IPS-NIHi11 (cell line): ENCODE data around the gene ARMC9.
A peak's percentile ranks its signal among the peaks of the same experiment; 100 is the strongest.

Experiments
- DNase-seq: peaks from one replicate; pipeline ENCODE4 v3.0.0; 2012; ENCODE audit warnings: mixed read lengths, low spot score

Gene ARMC9

DNA sequence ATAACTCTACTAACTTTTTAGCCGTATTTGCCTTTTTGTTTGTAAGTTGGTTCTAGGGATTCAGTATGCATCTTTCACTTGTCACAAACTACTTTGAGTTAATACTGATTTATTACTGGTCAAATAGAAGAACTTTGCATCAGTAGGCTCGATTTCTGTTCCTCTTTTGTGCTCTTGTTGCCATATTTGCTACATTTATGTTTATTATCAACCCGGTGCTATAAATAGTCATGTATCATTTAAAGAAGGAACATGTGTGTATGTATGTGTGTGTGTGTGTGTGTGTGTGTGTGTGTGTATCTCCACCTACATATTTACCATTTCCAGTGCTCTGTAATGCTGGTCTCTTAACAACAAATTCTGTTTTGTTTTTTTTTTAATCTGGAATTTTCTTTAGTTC lies 117.5 kb downstream of the ARMC9 start:
- no peak for DNase-seq

DNA sequence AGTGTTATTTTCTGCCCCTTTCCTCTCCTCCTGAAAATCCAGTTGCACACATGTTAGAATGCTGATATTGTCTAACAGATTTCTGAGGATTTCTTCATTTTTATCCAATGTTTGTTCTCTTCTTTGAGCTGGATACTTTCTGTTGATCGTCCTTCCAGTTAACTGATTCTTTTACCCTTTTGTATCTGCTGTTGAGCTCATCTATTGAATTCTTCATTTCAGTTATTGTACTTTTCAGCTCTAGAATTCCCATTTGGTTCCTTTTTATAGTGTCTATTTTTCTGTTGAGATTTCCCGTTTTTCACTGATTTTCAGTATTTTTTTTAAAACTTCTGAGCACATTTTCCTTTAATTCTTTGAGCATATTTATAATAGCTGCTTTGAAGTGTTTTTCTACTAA lies 119.1 kb downstream of the ARMC9 start:
- no peak for DNase-seq

DNA sequence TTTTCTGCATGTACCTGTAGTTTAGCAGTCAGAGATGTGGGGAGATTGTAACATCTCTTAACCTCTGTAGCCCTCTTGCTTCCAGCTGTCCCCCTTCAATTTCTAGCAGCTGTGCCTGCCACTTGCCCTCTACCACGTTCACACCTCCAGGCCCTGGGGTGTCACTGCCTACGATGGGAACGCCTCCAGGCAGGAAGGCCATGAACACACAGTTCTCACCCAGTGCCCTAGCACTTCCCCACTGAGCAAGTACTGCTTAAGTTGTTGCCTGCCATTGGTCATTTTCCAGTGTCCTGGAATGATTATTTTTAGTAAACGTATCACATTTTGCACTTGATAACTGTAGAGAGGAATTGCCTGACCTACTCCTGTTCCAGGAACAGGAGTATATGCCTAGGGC lies 120.0 kb downstream of the ARMC9 start:
- DNase-seq = no peak

DNA sequence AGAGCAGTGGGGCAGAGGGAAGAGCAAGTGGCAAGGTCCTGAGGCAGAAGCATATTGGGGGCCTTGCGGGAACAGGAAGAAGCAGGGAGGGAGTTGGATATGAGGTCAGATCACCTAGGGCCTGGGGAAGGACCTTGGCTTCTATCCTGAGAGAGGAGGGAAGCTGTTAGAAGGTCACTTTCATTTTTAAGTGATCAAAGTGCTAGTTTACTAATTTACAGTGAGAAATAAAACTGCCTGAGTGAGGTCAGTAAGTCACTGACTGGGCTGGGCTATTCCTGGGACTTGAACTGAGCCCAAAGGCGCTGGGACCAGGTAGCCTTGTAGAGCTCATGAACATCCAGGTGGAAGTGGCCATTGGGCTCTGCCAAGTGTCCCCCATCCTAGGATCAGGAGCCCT lies 120.5 kb downstream of the ARMC9 start:
- no peak for DNase-seq

DNA sequence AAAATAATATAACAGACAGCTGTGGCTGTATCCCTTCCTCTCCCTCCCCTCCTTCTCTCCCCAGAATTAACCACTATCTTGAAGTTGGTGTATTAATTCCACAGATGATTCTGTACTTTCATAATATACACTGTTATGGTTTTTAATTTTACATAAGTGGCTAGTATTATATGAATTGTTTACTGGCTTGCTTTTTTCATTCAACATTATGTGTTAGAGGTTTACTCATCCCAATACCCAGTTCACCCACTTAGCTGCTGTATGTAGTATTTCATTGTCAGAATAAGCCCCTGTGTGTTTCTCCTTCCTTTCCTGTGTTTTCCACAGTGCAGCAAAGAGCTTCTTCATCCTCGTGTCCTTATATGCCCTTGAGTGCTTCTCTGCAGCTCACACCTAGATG lies 121.4 kb downstream of the ARMC9 start:
- no peak for DNase-seq

DNA sequence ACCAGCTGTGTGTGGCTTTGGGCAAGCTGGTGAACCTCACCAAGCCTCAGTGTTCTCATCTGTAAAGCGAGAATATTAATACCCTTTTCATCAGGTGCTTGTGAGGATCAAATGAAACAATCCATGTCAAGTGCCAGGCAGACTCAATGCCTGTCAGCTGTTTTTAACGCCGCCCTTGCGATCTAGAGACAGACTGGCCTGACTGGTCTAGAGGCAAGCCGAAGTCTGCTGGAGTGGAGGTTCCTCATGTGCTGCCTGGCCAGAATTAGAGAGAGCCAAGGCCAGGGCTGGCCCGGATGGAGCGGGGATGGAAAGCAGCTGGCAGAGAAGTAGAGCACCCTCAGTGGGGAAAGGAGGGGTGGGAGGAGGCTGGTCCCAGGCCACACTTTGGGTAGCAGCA lies 122.6 kb downstream of the ARMC9 start:
- DNase-seq = no peak

DNA sequence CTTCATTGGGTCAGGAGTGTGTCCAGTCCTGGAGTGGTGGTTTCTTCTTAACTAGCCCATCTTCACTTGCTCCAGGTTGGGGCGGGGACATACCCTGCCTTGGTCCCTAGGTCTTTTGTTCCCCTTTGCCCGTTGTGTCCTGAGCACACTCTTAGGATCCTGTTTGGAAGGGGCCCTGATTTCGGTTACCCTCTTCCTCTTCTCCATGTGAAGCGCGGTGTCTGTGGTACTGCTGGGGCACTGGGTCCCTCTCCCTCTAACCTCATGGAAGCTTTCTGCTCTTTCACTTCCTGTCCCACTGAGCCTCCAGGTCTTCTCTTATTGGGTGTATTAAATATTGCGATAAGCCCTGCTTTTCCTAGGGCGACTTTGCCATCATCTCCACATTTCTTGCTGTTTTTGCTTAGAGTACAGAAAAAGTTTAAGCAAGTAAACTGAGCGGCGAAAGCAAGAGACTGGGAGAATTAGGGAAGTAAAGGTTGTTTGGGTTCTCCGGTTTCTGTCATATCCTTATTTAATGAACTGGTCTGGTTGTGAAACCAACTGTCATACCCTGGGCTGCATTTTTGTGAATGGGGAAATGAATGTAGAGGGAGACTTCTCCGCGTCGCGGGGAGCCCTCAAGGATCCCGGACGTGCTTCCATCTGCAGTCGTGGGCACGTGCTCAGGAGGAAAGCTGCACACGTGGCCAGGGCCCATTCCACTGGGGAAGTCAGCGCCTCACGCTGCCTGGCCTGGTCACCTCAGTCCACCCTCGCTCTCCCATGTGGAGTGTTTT lies 123.3 kb downstream of the ARMC9 start:
- DNase-seq = no peak

DNA sequence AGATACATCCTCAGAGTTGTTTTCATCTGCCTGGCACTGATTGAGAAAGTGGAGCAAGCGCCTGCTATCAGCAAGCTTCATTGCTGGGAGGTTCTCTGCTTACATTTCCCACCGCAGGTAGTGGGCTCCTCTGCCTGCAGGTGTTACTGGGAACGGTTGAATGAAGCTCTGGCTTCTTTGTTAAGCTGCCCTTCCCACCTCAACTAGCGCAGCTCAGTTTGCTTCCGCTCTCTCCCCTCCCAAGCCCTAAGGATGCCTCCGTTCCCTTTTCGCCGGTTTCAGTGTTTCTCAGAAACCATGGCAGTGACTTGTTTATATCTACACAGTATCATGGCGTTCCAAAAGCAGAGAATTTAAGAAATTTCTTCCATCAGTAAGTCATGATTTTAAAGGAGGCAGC lies 124.9 kb downstream of the ARMC9 start:
- peak; percentile 36 for DNase-seq

DNA sequence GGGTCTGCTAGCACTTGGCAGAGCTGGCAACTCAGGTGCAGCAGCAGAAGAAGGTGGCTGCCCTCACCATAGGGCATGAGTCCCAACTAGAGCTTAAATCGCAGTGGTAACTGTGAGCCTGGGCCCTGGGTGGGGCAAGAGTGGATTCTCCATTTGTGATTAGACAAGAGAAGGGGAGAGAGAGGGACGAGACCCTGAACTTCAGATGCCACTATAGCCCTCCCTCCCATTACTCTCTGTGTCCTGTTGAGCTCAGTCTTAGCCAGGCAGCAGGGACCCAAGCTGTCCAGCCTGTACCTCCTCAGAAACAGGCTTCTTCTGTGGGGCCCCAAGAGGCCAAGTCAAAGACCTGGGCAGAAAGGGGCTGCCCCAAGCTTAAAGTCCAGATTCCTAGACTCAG lies 127.4 kb downstream of the ARMC9 start:
- DNase-seq = no peak

DNA sequence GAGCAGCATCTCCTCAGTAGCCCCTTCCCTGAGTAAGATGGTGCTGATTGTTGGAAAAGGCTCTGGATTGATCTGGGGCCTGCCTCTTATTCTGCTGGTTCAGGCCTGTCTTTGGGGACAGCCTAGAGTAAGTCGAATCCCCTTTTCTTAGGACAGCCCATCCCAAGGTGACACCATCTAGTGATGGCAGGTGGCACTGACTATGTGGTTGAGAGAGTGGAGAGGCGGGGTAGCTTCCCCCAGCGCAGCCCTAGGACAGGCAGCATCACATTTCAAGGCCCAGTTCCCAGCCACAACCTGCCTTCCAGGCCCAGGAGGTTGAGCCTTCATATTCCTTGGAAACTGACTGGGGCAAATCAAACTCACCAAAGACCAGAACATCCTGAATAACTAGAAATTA lies 128.0 kb downstream of the ARMC9 start:
- DNase-seq = no peak

DNA sequence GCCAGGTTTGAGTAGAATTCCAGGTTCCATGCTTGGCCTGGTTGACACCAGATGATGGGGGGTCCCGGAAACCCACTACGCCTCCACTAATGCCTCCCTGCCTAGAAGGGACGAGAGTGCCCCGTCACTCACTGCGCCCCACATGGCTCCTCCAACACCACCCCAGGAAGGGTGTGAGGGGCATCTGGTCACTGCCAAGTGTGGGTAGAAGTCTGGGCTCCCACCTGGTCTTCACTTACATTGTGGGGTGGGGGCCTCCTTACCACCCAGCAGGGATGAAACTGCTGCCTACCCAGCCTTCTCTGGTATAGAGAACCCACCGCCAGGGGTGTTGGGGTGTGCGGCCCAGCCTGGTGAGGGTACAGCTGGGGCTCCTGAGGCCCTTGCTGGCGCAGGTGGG lies 131.9 kb downstream of the ARMC9 start:
- DNase-seq = no peak

DNA sequence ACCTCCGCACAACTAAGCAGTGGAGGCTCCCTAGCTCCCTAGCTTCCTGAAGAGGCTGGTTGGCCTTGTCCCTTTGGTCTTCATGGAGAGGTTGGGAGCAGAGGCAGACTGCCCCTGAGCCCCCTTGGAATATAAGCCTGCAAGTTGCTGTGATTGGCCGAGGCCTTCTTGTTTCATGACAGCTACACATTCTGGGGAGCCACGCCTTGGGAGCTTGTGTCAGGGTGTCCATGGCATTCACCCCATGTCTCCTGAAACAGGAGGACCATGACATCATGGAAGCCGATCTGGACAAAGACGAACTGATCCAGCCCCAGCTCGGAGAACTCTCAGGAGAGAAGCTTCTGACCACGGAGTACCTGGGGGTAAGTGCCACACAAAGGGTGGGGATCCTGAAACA lies 133.1 kb downstream of the ARMC9 start:
- DNase-seq = no peak

DNA sequence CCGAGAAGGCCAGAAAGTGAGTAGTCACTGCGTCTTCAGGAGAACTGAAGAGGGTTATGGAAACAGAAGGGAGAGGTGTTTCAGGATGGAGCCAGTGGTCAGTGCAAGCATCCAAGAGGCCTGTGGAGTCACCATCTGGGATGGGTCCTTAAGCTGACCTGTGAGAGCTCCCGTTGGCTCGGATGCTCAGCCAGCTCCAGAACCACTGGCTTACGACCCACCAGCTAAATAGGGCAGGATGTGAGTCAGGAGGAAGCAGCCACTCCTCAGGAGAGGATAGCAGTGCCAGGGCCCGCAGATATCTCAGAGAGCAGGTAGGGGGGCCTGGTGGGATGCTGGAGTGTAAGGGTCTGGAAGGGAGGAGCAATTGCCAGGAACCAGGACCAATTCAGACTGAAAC lies 134.0 kb downstream of the ARMC9 start:
- DNase-seq = no peak

DNA sequence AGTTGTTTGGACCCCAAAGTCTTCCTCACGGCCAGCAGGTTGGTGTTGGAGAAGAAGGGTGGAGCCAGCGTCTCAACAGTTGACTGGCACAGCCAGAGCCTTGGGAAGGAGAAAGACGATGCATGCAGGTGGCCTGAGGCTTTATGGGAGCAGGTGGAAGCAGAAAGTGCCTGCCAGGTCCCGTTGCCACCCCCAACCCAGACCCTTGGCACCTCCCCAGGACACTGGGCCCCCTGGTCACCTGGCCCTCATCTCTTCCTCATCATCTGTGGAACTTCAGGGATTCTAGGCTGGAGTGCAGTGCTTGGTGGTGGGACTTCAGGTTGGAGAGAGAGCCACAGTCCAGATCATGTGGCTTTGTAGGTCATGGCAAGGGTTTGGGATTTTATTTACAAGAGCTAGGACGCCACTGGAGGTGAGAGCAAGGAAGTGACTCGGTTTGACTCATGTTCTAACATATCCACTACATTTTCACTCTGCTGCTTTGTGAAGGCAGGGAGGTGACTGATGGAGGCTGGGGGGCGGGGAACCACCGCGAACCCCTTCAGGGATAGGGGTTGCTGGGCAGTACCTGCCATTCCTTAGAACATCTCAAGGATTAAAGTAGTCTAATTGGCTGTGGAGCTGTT lies 134.6 kb downstream of the ARMC9 start:
- no peak for DNase-seq

DNA sequence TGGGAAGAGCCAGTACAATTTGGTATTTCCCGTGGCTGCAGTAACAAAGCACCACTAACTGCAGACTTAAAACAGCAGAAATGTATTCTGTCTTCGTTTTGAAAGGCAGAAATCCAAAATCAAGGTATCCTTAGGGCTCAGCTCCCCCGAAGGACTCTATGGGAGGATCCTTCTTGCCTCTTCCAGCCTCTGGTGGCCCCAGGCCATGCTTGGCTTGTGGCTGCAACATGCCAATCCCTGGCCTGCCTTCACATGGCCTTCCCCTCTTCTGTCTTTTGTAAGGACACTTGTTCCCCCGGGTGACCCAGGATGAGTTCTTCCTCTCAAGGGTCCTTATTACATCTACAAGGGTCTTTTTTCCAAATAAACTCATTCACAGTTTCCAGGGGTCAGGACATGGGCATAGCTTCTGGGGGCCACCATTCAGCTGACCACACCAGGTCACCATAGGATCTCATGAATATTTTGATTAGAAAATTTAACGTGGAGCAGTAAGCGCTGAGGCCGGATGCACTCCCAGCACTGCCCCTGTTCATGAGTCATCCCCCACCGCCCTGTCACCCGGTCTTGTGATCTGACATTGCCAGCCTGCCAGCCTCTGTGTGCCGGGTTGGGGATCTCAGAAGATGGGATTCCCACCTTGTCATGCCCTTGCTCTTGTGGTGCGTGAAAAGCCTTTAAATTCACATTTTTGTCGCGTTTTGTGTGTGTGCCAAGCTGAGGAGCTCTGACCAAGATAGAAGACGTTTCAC lies 135.9 kb downstream of the ARMC9 start:
- no peak for DNase-seq

DNA sequence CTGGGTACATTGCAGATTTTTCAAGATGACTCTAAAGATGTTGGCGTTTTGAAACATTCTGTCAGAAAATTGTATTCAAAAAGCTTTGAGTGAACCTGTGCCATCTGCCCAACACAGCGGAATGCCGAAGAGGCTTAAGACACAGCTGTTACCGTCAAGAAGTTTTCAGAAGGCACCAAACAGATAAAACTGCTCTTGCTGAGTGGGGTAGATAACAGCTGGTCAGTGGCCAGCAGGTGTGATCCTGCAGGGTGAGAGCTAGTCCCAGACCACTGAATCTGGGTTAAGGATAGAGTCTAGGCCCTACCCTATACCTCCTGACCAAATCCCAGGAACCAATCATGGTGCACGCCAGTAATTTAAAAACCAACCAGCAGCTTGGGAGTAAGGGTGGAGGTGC lies 136.6 kb downstream of the ARMC9 start:
- DNase-seq = no peak

DNA sequence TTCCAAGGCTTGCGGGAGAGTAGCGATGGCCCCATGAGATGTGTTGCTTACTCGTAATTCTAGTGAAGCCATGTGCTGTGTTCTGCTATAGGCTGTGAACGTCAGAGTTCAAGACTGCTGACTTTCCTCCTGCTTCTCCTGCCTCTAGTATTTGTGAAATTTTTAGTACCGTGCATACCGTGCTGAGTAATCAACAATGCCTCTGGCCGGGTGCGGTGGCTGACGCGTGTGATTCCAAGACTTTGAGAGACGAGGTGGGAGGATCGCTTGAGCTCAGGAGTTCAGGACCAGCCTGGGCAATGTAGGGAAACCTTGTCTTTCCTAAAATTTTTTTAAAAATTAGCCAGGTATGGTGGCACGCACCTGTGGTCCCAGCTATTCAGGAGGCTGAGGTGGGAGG lies 137.2 kb downstream of the ARMC9 start:
- DNase-seq = no peak

DNA sequence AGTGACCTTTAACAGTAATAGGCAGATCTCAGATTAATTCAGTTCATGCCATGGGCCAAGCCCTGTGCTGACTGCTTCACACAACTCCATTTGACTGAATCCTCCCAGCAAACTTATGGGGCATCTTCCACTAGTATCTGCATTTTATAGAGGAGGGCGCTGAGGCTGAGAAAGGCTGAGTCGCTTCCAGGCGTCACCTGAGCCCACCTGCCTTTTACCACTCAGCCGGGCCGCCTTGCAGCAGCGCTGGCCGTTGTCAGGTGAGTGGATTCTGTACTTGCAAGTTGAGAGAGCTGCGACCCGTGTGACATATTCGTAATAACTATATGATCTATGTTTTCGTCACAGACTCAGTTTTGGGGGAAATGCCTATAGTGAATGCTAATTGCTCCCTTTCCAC lies 137.8 kb downstream of the ARMC9 start:
- no peak for DNase-seq

DNA sequence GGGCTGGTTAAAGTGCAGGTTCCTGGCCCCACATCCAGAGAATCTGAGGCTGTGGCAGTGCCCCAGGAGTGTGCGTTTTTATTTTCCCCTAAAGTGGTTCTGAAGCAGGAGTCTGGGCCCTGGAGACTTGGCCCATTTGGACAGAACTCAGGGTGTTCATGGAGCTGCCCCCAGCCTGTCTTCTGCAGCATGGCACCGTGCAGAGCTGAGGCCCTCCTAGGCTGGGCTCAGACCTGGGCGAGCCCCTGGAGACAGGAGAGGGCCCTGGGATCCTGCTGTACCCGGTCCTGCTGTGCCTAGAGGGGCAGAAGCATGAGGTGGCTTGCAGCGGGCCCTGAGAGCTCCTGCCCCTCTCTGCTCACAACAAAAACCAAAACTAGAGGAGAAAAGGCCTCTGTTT lies 138.3 kb downstream of the ARMC9 start:
- DNase-seq = no peak

DNA sequence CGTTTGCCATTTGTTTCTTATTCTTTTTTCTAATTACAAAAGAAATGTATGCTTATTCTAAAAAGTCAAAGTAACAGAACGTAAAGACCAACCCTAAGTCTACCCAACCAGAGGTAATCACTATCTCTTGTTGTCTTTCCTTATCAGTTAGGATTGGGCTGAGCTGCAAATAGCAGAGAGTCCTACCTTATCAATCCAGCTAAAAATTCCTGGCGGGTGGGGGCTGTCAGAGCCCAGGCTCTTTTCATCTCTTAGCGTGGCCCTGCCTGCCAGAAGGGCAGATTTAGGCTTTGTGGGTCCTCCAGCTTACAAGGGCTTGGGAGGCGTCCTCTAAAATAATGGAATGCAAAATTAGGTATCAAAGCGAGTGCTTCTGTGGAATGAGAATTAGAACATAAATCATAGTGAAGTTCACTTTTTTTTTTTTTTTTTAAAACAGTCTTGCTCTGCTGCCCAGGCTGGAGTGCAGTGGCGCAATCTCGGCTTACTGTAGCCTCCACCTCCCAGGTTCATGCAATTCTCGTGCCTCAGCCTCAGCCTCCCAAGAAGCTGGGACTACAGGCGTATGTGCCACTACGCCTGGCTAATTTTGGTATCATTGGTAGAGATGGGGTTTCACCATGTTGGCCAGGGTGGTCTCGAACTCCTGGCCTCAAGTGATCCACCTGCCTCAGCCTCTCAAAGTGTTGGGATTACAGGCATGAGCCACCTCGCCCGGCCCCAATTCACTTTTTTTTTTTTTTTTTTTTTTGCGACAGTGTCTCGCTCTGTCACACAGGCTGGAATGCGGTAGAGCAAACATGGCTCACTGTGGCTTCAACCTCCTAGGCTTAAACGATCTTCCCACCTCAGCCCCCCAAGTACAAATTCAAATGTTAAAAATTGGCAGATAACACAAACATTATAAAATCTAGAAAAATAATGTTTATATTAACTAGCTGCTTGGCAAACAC lies 139.7 kb downstream of the ARMC9 start:
- DNase-seq = no peak

DNA sequence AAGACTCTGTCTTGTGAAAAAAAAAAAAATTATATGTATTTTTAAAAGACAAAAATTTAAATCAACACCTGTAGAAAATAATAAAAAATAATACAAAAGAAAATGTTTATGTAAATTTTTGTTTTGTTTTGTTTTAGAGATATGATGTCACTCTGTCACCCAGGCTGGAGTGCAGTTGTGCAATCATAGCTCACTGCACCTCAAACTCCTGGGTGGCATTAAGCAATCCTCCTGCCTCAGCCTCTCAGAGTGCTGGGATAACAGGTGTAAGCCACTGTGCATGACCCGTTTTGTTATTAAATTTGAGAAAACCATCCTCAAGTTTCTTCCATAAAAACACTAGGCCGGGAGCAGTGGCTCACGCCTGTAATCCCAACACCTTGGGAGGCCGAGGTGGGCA lies 140.9 kb downstream of the ARMC9 start:
- DNase-seq = no peak

DNA sequence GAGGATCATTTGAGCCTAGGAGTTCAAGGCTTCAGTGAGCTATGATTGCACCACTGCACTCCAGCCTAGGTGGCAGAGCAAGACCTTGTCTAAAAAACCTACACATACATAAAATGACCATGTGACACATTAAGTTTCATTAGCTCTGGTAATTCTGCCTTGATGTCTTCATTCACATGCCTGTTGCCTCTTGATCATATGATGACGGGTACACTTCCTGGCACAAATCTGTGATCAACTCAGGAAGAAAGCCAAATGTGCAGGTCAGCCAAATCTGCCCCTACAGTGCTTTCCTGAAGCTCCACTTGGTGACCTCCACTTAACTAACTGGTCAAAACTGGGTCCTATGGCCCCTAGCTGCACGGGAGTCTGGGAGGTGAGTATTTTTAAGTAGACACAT lies 142.7 kb downstream of the ARMC9 start:
- no peak for DNase-seq
